ENCODE measurements around the gene DCST2.

- no peak for TF ChIP-seq CTCF (IDR thresholded peaks at IDR 0.05; ENCODE audit: low read depth, low read length)
- TF ChIP-seq EZH2phosphoT487 (IDR thresholded peaks at IDR 0.05; ENCODE audit: low read depth), result no peak
Measured at GRCh38 chr1:154969246-154969645, 64.3 kb downstream of the DCST2 start.
